ENCODE measurements around the gene ELMO3.

ELMO3 gene

DNA sequence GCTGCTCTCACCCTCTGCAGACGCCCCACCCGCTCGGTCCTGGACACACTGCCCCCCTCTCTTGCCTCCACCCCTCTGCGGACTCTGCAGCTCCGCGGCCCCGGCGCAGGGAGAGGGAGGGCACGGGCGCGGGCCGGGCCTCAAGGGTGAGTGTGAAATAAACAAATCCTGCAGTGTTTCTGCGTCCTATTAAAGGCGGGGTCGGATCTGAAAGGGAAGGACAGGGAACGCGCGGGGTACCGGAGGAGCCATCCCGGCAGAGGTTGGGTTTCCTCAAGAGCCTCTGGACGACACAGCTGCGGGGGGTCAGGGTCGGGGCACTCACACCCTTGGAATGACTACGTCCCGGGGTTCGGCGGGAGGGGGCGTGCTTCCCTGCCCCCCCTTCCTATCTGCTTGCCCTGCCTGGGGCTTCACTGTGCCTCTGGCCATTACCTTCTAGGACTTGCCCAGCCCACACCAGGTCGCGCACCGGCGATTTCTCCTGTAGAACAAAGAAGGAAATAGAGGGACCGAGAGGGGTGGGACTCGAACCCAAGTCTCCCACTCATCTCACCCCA lies 34.9 kb upstream of the ELMO3 start:
- peak; percentile 48 for DNase-seq

DNA sequence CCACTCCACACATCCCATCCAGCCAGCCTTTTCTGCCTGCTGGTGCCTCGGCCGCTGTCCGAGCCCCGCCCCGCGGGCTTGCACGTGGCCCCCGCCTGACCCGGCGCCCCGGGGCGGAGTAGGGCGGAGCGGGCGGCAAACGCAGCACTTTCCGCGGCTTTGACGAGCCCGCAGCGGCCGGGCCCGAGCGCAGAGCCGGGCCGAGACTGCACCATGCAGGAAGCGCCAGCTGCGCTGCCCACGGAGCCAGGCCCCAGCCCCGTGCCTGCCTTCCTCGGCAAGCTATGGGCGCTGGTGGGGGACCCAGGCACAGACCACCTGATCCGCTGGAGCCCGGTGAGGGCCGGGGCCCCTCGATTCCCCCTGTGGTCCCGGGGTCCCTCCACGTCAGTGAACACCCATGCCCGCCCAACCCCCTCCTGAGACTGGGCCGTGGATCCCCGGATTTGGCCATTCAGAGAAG lies 34.3 kb upstream of the ELMO3 start, which contains the start of gene HSF4:
TSS of gene HSF4 (plus strand) at position 147 of the 463 bp plus-strand sequence. CDS start at position 214, 67 bp downstream.
- peak; percentile 52 for DNase-seq

DNA sequence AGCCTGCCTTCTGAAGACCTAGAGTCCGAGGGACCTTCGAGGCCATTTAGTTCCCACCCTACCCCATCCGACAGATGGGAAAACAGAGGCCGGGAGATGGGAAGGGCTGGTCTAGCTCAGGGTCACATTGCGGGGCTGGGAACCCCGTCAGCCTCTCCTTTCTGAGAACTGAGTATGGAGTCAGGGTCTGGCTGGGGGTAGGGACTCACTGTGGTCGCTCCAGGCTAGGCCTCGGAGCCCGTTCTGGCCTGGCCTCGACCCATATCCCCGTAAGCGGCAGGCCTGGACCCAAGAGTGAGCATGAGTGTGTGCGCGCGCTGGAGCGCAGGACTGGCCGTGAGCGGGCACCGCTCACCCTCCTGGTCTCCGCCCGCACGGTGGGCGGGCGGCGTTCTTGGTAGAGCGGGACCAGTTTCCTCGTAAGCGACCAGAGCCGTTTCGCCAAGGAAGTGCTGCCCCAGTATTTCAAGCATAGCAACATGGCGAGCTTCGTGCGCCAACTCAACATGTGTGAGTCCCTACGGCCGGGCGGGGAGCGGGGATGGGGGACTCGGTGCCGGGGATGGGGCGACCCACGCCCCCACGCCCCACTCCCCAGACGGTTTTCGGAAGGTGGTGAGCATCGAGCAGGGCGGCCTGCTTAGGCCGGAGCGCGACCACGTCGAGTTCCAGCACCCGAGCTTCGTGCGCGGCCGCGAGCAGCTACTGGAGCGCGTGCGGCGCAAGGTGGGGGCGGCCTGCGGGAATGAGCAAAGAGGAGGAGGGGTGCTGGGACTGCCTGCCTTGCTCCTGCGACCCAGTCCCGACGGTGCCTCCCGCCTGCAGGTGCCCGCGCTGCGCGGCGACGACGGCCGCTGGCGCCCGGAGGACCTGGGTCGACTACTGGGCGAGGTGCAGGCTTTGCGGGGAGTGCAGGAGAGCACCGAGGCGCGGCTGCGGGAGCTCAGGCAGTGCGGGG lies 33.5 kb upstream of the ELMO3 start:
- no peak for DNase-seq

DNA sequence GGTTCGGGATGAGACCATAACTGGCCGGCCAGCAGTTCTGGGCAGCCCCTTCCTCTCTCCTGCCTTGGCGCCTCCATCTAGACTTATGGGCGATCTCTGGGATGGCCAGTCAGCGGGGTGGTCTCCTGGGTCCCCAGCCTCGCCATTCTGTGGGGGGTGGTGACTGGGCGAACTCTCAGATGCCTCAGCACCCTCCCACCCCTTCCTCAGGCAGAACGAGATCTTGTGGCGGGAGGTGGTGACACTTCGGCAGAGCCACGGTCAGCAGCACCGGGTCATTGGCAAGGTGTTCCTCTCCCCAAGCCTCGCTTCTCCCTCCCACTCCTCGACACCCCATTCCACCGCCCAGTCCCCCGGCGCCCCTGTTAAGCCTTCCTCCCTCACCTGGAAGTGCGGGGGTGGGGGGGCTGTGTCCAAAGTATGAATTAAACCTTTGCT lies 32.8 kb upstream of the ELMO3 start:
- DNase-seq = no peak

DNA sequence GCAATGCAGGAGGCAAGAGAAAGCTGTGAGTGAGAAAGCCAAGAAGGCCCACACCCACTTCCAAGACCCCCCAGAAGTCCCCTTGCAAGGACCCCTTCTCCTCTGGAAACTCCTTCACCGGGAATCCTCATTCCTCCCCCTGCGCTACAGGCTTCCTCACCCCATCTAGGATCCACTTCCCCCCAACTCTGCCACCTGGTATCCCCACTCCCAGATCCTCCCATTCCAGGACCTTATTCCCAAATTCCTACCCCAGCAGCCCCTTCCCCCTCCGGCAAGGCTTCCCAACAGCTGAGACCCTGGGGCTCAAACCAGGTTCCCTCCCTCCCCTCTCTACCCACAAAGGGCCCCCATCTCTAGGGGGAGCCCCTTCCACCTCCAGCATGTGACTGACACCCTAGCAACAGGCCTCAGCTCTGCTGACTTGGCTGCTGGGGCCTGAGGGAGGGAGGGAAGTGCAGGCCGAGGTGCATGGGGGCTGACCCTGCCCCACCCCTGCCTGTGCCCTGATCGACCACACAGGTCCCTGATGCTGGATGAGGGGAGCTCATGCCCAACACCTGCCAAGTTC lies 32.2 kb upstream of the ELMO3 start:
- no peak for DNase-seq

DNA sequence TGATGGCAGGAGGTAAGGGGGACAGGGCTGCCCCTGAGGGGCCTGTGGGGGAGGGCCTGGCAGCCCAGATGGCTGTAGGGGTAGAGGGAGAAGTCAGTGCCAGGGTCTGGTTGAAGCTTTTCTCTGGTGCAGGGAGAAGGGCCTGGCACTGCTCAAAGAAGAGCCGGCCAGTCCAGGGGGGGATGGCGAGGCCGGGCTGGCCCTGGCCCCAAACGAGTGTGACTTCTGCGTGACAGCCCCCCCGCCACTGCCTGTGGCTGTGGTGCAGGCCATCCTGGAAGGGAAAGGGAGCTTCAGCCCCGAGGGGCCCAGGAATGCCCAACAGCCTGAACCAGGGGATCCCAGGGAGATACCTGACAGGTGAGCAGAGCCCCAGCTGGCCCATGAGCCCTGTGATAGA lies 31.3 kb upstream of the ELMO3 start:
- DNase-seq = no peak

DNA sequence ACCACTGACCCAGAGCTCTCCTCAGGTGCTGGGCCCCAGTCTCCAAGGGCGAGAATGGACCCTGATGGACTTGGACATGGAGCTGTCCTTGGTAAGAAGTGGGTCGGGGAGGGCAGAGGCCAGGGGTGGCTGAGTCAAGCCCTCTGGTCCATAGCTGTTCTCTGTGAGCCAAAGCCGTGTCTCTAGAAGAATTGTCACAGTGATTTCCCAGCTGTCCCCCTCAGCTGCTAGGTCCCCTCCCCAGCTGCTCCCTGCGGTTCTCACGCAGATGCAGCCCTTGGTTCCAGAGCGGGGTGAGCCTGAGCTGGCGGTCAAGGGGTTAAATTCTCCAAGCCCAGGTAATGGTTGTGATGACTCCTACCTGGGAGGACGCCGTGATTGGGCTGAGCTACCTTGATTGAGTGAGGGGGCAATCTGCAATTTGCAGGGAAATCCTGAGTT lies 29.9 kb upstream of the ELMO3 start:
- DNase-seq = no peak

DNA sequence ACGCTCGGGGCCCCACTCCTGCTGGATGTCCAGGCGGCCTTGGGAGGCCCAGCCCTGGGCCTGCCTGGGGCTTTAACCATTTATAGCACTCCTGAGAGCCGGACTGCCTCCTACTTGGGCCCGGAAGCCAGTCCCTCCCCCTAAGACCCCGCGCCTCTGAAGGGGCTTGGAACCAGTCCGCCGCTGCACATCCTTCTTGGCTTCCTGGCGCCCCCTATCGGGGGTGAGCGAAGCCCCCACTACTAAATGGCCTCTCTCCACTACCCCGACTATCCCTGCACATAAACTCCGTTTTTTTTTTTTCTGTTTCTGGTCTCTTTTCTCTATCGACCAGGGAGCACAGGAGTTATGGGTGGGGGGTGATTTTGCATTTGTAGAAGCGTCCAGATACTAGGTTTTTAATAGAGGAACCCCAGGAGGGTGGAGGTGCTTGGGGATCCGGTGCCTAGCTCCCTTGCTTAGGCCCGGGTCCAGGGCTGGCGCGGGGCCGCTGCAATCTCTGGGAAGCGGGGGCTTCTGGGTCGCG lies 29.2 kb upstream of the ELMO3 start:
- DNase-seq = no peak

DNA sequence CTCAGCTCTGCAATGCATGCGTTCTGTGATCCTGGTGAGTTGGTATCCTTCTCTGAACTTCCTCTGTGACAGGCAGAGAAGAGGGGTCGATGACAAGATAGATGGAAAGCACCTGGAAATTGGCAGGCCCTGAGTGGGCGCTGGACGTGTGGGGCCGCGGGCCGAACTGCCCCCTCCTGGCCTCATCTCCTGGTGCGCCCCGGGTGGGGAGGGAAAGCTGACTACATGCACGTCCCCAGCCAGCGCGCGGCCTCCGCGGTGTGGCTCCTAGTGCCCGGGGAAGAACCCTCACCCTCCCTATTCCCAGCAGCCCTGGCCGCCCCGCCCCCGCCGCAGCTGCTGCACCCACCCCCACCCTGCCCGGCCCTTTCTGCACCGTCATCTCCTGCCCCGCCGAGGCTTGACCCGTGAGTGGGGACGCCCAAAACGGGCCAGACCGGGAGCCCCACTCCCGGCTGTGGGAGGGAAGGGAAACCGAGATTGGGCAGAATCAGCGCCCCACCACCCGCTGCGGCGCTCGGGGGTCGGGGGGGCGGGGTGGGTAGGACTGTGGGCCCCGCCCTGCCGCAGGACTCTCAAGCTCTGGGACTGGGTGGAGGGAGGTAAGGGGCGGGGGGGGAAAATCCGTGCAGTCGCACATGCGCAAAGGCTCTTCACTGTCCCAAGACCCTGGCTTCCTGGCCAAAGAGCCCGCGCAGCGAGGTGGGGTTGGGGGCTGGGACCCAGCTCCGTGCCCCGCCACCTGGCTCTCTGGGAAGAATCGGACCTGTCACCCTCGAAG lies 28.6 kb upstream of the ELMO3 start, which contains the start of gene NOL3:
TSS of gene NOL3 (plus strand) at position 371 of the 781 bp plus-strand sequence.
- DNase-seq = peak; percentile 72

DNA sequence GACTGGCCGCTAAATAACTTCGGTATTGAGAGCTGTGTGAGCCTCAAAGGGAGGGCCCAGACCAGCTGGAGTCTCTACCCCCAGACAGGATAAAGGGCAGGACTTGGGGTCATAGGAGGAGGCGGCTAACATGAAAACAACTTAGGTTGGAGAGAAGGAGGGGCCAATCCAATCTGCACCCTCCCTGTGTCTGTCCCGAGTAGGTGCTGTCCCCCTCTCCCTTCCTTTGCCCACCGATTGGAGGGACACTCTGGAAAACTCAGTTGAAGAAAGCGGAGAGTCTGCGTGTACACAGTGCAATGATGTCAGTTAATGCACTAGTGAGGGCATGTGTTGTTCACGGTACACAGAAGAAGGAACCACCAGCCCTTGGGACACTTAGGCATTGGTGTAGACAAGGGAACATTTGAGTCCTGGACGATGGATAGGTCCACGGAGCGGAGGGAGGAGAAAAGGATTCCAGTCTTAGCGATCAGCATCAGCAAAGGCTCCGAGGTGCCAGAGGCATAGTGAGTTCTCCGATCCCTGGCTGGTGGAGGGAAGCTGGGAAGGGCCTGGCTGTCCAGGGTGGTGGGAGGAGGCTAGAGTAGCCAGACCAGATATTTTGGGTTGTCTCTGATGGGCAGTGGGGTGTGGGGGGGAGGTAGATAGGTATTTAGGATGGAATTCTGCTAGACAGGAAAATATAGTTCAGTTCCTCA lies 27.8 kb upstream of the ELMO3 start:
- DNase-seq = no peak

DNA sequence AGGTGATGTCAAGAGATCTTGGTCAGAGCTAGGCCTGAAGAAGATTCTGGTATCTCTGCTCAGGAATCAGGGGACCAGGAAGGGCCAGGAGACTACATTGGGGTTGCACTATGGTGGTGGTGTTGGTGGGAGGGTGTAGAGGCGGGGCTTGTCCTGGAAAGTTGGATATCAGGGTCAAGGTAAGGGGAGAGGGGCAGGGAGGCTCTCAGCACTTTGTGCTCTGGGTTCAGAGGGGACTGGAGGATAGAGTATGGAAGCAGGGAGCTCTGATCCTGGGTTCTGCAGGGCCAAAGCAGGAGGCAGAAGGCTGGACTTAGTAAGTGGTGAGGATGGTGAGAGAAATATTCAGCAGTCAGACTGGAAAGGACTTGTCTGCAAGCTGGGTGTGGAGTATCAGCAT lies 25.6 kb upstream of the ELMO3 start:
- no peak for DNase-seq

DNA sequence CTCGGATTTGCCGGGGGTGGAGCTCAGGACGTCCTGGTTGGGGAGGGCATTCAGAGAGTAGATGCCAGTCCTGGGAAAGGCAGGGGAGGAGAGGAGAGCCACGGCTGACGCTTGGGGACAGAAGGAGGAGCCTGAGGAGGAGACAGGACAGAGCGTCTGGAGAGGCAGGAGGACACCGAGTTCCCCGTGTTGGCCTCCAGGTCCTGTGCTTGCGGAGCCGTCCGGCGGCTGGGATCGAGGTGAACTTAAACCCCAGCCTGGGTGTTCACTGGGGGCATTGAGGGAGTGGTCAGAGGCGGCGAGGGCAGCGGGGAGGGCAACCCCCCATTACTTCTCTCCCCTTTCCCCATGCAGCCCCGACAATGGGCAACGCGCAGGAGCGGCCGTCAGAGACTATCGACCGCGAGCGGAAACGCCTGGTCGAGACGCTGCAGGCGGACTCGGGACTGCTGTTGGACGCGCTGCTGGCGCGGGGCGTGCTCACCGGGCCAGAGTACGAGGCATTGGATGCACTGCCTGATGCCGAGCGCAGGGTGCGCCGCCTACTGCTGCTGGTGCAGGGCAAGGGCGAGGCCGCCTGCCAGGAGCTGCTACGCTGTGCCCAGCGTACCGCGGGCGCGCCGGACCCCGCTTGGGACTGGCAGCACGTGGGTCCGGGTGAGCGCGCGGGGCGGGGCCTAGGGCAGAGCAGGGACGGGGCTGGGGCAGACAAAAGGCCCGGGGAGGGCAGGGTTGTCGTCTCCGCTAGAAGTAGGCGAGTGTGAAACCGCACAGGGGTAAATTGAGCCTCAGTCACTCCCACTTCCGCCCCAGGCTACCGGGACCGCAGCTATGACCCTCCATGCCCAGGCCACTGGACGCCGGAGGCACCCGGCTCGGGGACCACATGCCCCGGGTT lies 24.9 kb upstream of the ELMO3 start:
- peak; percentile 78 for DNase-seq

DNA sequence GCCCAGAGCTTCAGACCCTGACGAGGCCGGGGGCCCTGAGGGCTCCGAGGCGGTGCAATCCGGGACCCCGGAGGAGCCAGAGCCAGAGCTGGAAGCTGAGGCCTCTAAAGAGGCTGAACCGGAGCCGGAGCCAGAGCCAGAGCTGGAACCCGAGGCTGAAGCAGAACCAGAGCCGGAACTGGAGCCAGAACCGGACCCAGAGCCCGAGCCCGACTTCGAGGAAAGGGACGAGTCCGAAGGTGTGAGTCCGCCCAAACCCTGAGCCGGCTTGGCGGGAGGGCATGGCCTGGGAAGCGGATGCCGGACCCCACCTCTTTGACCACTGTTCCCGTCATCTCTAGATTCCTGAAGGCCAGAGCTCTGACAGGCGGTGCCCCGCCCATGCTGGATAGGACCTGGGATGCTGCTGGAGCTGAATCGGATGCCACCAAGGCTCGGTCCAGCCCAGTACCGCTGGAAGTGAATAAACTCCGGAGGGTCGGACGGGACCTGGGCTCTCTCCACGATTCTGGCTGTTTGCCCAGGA lies 24.2 kb upstream of the ELMO3 start:
- DNase-seq = no peak

DNA sequence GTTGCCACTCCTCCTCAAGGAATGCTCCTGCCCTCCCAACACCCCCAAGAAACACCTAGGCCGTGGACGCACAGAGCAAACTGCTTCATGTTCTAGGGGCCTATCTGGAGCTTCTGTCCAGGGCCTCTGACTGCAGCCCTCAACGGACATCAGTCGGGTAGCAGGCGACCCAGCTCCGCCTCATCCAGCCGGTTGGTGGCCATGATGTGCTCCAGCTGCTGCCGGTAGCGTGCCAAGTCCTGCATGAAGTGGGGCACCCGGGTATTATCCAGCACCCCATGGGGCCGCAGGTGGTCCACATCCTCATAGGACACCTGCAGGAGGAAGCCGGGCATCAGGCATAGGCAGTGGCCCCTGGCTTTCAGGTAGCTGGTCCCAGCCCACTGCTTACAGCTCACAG lies 22.3 kb upstream of the ELMO3 start:
- DNase-seq = peak; percentile 72

DNA sequence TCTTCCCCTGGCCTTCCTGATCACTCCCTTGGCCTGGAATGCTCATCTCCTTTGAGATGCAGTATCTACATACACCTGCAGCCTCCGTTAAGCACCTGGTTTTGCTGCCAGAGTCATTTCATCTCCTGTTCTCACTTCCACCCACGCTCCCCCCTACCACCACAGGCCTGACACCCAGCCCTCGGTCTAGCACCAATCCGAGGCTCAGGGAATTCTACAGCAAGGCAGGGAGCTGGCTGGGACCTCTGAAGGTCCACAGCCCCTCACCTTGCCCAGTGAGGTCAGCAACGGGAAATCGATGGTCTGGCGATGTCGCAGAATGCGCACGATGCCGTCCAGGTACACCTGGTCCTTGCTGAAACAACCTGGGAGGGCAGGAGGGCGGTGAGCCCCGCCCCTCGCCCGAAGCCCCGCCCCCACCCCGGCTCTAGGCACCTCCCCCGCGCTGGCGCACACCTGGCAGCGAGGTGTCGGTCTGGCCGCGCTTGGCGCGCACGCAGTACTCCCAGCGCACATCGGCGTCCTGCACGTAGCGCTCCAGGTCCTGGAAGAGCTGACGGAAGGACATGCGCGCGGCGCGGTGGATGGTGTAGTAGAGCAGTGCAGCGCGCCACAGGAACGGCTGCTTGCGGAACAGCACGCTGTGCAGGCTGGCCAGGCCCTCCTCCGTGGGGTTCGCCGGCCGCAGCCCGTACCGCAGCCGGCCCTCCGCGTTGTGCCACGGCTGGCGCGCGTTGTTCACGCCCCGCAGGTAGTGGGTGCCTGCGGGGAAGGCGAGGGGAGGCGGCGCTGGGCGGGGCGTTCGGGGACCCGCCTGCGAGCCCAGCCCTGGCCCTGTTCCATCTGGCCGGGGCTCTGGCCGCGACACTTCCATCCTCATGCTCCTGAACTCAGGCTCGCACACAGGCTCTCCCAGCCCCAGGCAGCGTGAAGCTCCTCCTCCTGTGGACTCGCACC lies 20.9 kb upstream of the ELMO3 start:
- peak; percentile 92 for DNase-seq

DNA sequence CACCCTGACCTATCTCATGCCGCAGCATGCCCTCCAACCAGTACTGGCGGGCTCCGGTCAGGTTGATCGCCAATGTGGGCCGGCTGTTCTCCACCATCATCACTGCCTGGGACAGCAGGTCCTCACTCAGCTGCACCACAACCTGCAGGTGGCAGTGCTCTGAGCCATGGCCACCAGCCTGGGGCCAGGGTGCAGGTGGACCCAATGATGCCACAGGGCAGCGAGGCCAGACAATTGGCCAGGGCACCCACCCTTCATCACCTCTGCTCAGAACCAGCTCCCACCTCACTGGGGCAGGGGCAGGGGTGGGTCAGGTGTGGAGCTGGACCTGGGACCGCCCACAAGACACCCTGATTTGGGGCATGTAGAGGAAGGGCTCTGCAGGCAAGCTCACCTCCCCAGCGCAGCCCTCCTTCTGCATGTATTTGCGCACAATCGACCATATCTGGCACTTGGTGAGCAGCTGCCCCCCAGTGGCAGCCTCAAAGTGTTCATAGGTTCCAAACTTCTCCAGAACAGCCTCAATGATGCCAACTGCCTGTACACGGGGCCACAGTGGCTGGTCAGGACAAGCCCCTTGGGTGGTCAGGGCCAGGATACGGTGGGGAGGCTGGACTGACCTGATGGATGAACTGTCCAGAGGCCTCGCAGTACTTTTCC lies 19.4 kb upstream of the ELMO3 start:
- no peak for DNase-seq

DNA sequence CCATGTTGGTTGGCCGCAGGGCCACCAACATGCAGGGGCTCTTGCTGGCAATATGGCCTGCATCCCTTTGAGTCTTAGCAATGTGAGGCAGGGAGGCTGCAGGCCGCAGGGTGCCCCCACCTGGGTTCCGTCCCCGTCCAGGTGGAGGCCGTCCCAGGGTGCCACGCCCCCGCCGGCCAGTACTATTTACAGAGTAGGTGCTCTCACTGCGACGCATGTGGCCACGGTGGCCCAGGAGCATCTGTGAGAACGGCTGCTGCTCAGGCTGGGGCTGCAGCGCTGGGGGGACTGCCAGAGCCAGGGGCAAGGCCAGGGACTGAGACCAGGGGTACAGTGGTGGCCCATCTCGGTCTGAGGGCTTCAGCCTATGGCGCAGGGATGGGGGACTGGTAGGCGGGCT lies 18.8 kb upstream of the ELMO3 start:
- no peak for DNase-seq

DNA sequence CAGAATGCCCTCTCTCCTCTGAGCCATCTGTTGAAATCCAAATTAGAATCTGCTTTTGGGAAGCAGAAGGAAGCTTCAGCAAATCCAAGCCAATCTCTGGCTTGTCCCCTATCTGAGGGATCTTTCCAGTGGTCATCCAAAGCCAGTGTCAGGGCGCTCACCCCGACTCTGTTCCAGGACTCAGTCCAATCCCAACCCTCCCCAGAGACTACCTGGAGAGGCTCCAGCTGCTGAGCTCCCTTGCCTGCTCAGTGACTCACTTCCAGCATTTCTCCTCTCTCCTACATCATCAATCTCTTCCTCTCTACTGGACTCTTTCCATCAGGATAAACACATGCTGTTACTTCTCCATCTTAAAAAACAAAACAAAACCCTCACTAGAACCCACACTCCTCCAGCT lies 17.6 kb upstream of the ELMO3 start:
- no peak for DNase-seq

DNA sequence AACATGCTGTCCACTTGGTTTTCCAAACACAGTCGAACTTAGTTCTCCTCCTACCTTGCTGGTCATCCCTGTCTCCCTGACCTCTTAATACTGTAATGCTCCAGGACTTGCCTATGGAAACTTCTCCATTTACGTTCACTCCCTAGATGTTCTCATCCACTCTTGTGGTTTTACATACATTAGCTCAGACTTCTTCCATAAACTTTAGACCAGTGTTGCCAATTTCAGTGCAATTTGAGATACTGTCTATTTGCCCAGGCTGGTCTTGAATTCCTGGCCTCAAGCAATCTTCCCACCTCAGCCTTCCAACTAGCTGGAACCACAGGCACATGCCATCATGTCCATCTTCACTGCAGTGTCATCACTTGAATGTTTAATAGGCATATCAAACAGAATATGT lies 16.6 kb upstream of the ELMO3 start:
- no peak for DNase-seq

All from NCI-H146 (cell line).